ENCODE data around the gene KMT2E.

The KMT2E gene

GRCh38 chr7:105068886-105069285, 54.9 kb downstream of the KMT2E start:
- TF ChIP-seq CTCF (IDR thresholded peaks at IDR 0.05; ENCODE audit: low read length) (no peak), EZH2 (IDR thresholded peaks at IDR 0.05; ENCODE audit: borderline replicate concordance, low read length) (no peak)
- H3K9me2 ChIP-seq (ENCODE audit: low read depth, low read length), result no peaks in the 10 kb centered on the region
- peaks cover 92% of the 10 kb centered on the region for H3K36me3 ChIP-seq (ENCODE audit: insufficient read depth, low read length)
- H3K4me1 ChIP-seq (ENCODE audit: insufficient read depth, low read length, severe bottlenecking), result no peaks in the 10 kb centered on the region
- no peak overlapping the region for H3K4me2 ChIP-seq (ENCODE audit: low read length)
- no peak overlapping the region for H2AFZ ChIP-seq (ENCODE audit: low read length)
- H3F3A ChIP-seq (ENCODE audit: insufficient read depth, low read length), result 0 out of 2 replicates have a peak, but pooled peaks cover 6% of the 10 kb centered on the region
- no peak overlapping the region for H3K9ac ChIP-seq (ENCODE audit: low read length)
- no peaks in the 10 kb centered on the region for H3K27me3 ChIP-seq (ENCODE audit: insufficient read depth, low read length)
- peaks cover 12% of the 10 kb centered on the region; the same call in 1 of the 2 replicates for H3K79me2 ChIP-seq (ENCODE audit: insufficient read depth, low read length)
- no peak overlapping the region for H3K4me3 ChIP-seq (ENCODE audit: low read depth, low read length, poor library complexity, severe bottlenecking)
- H4K20me1 ChIP-seq (ENCODE audit: insufficient read depth, low read length), result no peaks in the 10 kb centered on the region
- no peaks in the 10 kb centered on the region for H3K9me3 ChIP-seq (ENCODE audit: low read length)
- H3K27ac ChIP-seq (ENCODE audit: low read depth, low read length, poor library complexity, severe bottlenecking), result no peak overlapping the region

- Histone ChIP-seq H3K9me3 (ENCODE audit: low read length) (no peaks in the 10 kb centered on the region), H3K27ac (ENCODE audit: low read depth, low read length, poor library complexity, severe bottlenecking) (no peak overlapping the region), H4K20me1 (ENCODE audit: insufficient read depth, low read length) (no peaks in the 10 kb centered on the region), H3K36me3 (ENCODE audit: insufficient read depth, low read length) (peaks cover 96% of the 10 kb centered on the region), H3K4me3 (ENCODE audit: low read depth, low read length, poor library complexity, severe bottlenecking) (no peak overlapping the region), H3K4me2 (ENCODE audit: low read length) (no peak overlapping the region), H3K9ac (ENCODE audit: low read length) (no peak overlapping the region), H3K9me2 (ENCODE audit: low read depth, low read length) (no peaks in the 10 kb centered on the region), H2AFZ (ENCODE audit: low read length) (no peak overlapping the region), H3K27me3 (ENCODE audit: insufficient read depth, low read length) (no peaks in the 10 kb centered on the region), H3F3A (ENCODE audit: insufficient read depth, low read length) (0 out of 2 replicates have a peak, but pooled peaks cover 9% of the 10 kb centered on the region), H3K4me1 (ENCODE audit: insufficient read depth, low read length, severe bottlenecking) (no peaks in the 10 kb centered on the region), H3K79me2 (ENCODE audit: insufficient read depth, low read length) (no peaks in the 10 kb centered on the region)
- TF ChIP-seq EZH2 (IDR thresholded peaks at IDR 0.05; ENCODE audit: borderline replicate concordance, low read length) (no peak), CTCF (IDR thresholded peaks at IDR 0.05; ENCODE audit: low read length) (no peak)
Observed at GRCh38 chr7:105073143-105073542, 59.1 kb downstream of the KMT2E start.

DNA sequence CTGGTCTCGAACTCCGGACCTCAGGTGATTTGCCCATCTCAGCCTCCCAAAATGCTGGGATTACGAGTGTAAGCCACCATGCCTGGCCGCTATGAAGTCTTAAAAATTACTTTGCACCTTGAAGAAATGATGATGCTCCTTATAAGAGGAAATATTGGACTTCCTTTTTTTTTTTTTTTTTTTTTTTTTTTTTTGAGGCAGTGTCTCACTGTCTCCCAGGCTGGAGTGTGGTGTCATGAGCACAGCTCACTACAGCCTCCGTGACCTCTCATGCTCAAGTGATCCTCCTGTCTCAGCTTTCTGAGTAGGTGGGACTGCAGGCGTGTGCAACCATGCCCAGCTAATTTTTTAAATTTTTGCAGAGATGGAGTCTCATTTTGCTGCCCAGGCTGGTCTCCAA, 65.3 kb downstream of the KMT2E start:
- Histone ChIP-seq H3K36me3 (ENCODE audit: insufficient read depth, low read length) (peaks cover 98% of the 10 kb centered on the region), H3K79me2 (ENCODE audit: insufficient read depth, low read length) (no peaks in the 10 kb centered on the region), H3K9me2 (ENCODE audit: low read depth, low read length) (no peaks in the 10 kb centered on the region), H3K27ac (ENCODE audit: low read depth, low read length, poor library complexity, severe bottlenecking) (no peak overlapping the region), H3K9ac (ENCODE audit: low read length) (no peak overlapping the region), H3K4me1 (ENCODE audit: insufficient read depth, low read length, severe bottlenecking) (no peaks in the 10 kb centered on the region), H3K9me3 (ENCODE audit: low read length) (no peaks in the 10 kb centered on the region), H2AFZ (ENCODE audit: low read length) (no peak overlapping the region), H3K4me2 (ENCODE audit: low read length) (no peak overlapping the region), H3K4me3 (ENCODE audit: low read depth, low read length, poor library complexity, severe bottlenecking) (no peak overlapping the region), H3F3A (ENCODE audit: insufficient read depth, low read length) (0 out of 2 replicates have a peak, but pooled peaks cover 5% of the 10 kb centered on the region), H4K20me1 (ENCODE audit: insufficient read depth, low read length) (no peaks in the 10 kb centered on the region), H3K27me3 (ENCODE audit: insufficient read depth, low read length) (no peaks in the 10 kb centered on the region)
- no peak for TF ChIP-seq EZH2 (IDR thresholded peaks at IDR 0.05; ENCODE audit: borderline replicate concordance, low read length)
- no peak for TF ChIP-seq CTCF (IDR thresholded peaks at IDR 0.05; ENCODE audit: low read length)
